Liver (tissue), 3 donors: ENCODE results near the gene NFIA.

ENCODE experiments used
- CTCF ChIP-seq: fragments of 150-350 bp; IDR thresholded peaks from 2 replicates; pipeline ENCODE4 v1.5.1; 2017; ENCODE audit warnings: improper control_type of control experiment, low read depth, low read length; ENCODE audit not compliant: missing input control
- EGR1 ChIP-seq, 2 donors: IDR thresholded peaks; 2 replicates each; pipeline ENCODE4 v1.6.1; 2016 to 2018; ENCODE audit warnings: antibody characterized with exemption in 2 of 2, low read depth in 2 of 2
- FOXA2 ChIP-seq: IDR thresholded peaks from 2 replicates; pipeline ENCODE4 v1.6.1; 2016; ENCODE audit warnings: antibody characterized with exemption
- GABPA ChIP-seq, 2 donors: IDR thresholded peaks in 1 of 2; conservative IDR thresholded peaks in 1 of 2; 2 replicates each; pipeline ENCODE4 v1.6.1; 2016; ENCODE audit warnings: antibody characterized with exemption in 2 of 2, mild to moderate bottlenecking in 1 of 2, moderate library complexity in 1 of 2
- JUND ChIP-seq, 2 donors: IDR thresholded peaks; 2 replicates each; pipeline ENCODE4 v1.6.1; 2016; ENCODE audit warnings: antibody characterized with exemption in 2 of 2
- MAX ChIP-seq: IDR thresholded peaks from 2 replicates; pipeline ENCODE4 v1.6.1; 2016; ENCODE audit warnings: antibody characterized with exemption
- RAD21 ChIP-seq, 2 donors: IDR thresholded peaks; 2 replicates each; pipeline ENCODE4 v1.6.1; 2016; ENCODE audit warnings: antibody characterized with exemption in 2 of 2, mild to moderate bottlenecking in 2 of 2
- RXRA ChIP-seq, 2 donors: IDR thresholded peaks; 2 replicates each; pipeline ENCODE4 v1.6.1; 2017 to 2018; ENCODE audit warnings: antibody characterized with exemption in 2 of 2, mild to moderate bottlenecking in 1 of 2
- SP1 ChIP-seq: IDR thresholded peaks from 2 replicates; pipeline ENCODE4 v1.6.1; 2018; ENCODE audit warnings: antibody characterized with exemption, mild to moderate bottlenecking
- TAF1 ChIP-seq: conservative IDR thresholded peaks from 2 replicates; pipeline ENCODE4 v1.6.1; 2016; ENCODE audit warnings: antibody characterized with exemption, mild to moderate bottlenecking
- YY1 ChIP-seq: IDR thresholded peaks from 2 replicates; pipeline ENCODE4 v1.6.1; 2016; ENCODE audit warnings: antibody characterized with exemption, mild to moderate bottlenecking
- TF ChIP-seq, protein P1 (sequence below): IDR thresholded peaks from 2 replicates; pipeline ENCODE4 v1.6.1; 2016; ENCODE audit warnings: antibody characterized with exemption, mild to moderate bottlenecking
- TF ChIP-seq, protein P2 (sequence below): IDR thresholded peaks from 2 replicates; pipeline ENCODE4 v1.6.1; 2016; ENCODE audit warnings: antibody characterized with exemption
- donor health status: healthy.
- donor health status: healthy.

GRCh38 chr1:61278966-61279365, 196.6 kb downstream of the NFIA start:
- no peak for TF ChIP-seq EGR1 (IDR thresholded peaks at IDR 0.05; ENCODE audit: low read depth in 2 of 2)
- TF ChIP-seq CTCF, result no peak
- TF ChIP-seq, protein P1, sequence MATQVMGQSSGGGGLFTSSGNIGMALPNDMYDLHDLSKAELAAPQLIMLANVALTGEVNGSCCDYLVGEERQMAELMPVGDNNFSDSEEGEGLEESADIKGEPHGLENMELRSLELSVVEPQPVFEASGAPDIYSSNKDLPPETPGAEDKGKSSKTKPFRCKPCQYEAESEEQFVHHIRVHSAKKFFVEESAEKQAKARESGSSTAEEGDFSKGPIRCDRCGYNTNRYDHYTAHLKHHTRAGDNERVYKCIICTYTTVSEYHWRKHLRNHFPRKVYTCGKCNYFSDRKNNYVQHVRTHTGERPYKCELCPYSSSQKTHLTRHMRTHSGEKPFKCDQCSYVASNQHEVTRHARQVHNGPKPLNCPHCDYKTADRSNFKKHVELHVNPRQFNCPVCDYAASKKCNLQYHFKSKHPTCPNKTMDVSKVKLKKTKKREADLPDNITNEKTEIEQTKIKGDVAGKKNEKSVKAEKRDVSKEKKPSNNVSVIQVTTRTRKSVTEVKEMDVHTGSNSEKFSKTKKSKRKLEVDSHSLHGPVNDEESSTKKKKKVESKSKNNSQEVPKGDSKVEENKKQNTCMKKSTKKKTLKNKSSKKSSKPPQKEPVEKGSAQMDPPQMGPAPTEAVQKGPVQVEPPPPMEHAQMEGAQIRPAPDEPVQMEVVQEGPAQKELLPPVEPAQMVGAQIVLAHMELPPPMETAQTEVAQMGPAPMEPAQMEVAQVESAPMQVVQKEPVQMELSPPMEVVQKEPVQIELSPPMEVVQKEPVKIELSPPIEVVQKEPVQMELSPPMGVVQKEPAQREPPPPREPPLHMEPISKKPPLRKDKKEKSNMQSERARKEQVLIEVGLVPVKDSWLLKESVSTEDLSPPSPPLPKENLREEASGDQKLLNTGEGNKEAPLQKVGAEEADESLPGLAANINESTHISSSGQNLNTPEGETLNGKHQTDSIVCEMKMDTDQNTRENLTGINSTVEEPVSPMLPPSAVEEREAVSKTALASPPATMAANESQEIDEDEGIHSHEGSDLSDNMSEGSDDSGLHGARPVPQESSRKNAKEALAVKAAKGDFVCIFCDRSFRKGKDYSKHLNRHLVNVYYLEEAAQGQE, result no peak
- TF ChIP-seq GABPA (IDR thresholded peaks at IDR 0.05 in 1 of 2, conservative IDR thresholded peaks at IDR 0.05 in 1 of 2), result no peak
- TF ChIP-seq RAD21 (IDR thresholded peaks at IDR 0.05), result no peak
- no peak for TF ChIP-seq YY1
- no peak for TF ChIP-seq TAF1
- TF ChIP-seq, protein P2, sequence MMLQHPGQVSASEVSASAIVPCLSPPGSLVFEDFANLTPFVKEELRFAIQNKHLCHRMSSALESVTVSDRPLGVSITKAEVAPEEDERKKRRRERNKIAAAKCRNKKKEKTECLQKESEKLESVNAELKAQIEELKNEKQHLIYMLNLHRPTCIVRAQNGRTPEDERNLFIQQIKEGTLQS, result no peak
- TF ChIP-seq FOXA2, result no peak
- no peak for TF ChIP-seq JUND (IDR thresholded peaks at IDR 0.05)
- no peak for TF ChIP-seq MAX
- TF ChIP-seq SP1, result no peak
- TF ChIP-seq RXRA (IDR thresholded peaks at IDR 0.05), result no peak
